ENCODE measurements around the gene OBP2B. TPM values are rescaled to one million over a fixed set of nuclear protein-coding genes. Genes with fewer than 3 reads are reported as not detected.

Gene OBP2B
- polyA plus RNA-seq, 2 of the 4 experiments (the other 2 are of a cell fraction) = not detected

GRCh38 chr9:133164191-133164590 lies 44.9 kb downstream of the OBP2B start:
- H3K4me1 ChIP-seq = peaks cover 44% of the 10 kb centered on the region
- peak overlapping the region; percentile 44 for H3K4me3 ChIP-seq
- no peak for FAIRE-seq
- peak overlapping the region; percentile 75 for H3K4me2 ChIP-seq
- 77% methylated on average over 13 of the region's 13 CpGs for WGBS (ENCODE audit: missing lambda C conversion rate)
- H3K9me3 ChIP-seq = no peaks in the 10 kb centered on the region
- H3K27ac ChIP-seq = peak overlapping the region; percentile 69 to 86
- no peak for ATAC-seq
- ChIA-PET CTCF (interaction anchor here (1.2 kb wide), 1 partner anchor 278 kb away, joined by 3 read pairs; no protein-coding TSS in a partner anchor), POLR2A (no interaction called here)
- TF ChIP-seq ZFP36 (IDR thresholded peaks at IDR 0.05; ENCODE audit: borderline replicate concordance, partially characterized antibody) (no peak), JUNB (IDR thresholded peaks at IDR 0.05) (no peak), ZSCAN20 (CRISPR knock-in tag; IDR thresholded peaks at IDR 0.05) (no peak), SMC3 (IDR thresholded peaks at IDR 0.05) (no peak), CBX8 (IDR thresholded peaks at IDR 0.05) (no peak), FOSB (CRISPR knock-in tag; IDR thresholded peaks at IDR 0.05) (no peak), RARB (CRISPR knock-in tag; IDR thresholded peaks at IDR 0.05) (no peak), ESRRA (IDR thresholded peaks at IDR 0.05; ENCODE audit: borderline replicate concordance, low read length) (no peak), KDM1A (IDR thresholded peaks at IDR 0.05; ENCODE audit: low read depth) (no peak), EHMT2 (IDR thresholded peaks at IDR 0.05; ENCODE audit: low read depth) (no peak), CHD2 (IDR thresholded peaks at IDR 0.05; ENCODE audit: low read length, partially characterized antibody) (no peak)
- TF ChIP-seq, protein P1, sequence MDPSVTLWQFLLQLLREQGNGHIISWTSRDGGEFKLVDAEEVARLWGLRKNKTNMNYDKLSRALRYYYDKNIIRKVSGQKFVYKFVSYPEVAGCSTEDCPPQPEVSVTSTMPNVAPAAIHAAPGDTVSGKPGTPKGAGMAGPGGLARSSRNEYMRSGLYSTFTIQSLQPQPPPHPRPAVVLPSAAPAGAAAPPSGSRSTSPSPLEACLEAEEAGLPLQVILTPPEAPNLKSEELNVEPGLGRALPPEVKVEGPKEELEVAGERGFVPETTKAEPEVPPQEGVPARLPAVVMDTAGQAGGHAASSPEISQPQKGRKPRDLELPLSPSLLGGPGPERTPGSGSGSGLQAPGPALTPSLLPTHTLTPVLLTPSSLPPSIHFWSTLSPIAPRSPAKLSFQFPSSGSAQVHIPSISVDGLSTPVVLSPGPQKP (IDR thresholded peaks at IDR 0.05; ENCODE audit: low read depth, low read length) = no peak
- no peak for DNase-seq (ENCODE audit: low read depth in 1 of 2, low spot score in 1 of 2)

GRCh38 chr9:133163504-133164172 lies 45.4 kb downstream of the OBP2B start, which contains the start of gene GBGT1:
Gene GBGT1, minus strand, starts transcription at chr9:133163914. Its CDS starts 1,502 bp downstream, at chr9:133162412.
- peak within 1 kb of the TSS; percentile 44 for H3K4me3 ChIP-seq
- WGBS (ENCODE audit: missing lambda C conversion rate) = 44% methylated on average over 23 of the region's 56 CpGs
- CTCF ChIA-PET = interaction anchor here (1.2 kb wide), 1 partner anchor 279 kb away, joined by 3 read pairs; no protein-coding TSS in a partner anchor
- POLR2A ChIA-PET = no interaction called here
- TF ChIP-seq POLR2AphosphoS2 (conservative IDR thresholded peaks at IDR 0.05; ENCODE audit: low read length) (no peak), FOXS1 (CRISPR knock-in tag; IDR thresholded peaks at IDR 0.05) (no peak), ZFP36 (IDR thresholded peaks at IDR 0.05; ENCODE audit: borderline replicate concordance, partially characterized antibody) (no peak), NR3C1 (IDR thresholded peaks at IDR 0.05) (no peak), TP53 (CRISPR knock-in tag; IDR thresholded peaks at IDR 0.05) (no peak), ZNF302 (CRISPR knock-in tag; IDR thresholded peaks at IDR 0.05) (no peak), ZC3H11A (IDR thresholded peaks at IDR 0.05) (no peak), HEYL (CRISPR knock-in tag; IDR thresholded peaks at IDR 0.05) (no peak), MAZ (IDR thresholded peaks at IDR 0.05; ENCODE audit: borderline replicate concordance, low read depth, low read length) (no peak), BHLHE40 (IDR thresholded peaks at IDR 0.05; ENCODE audit: low read depth, low read length) (no peak), RFX5 (IDR thresholded peaks at IDR 0.05) (no peak), CHD2 (IDR thresholded peaks at IDR 0.05; ENCODE audit: low read length, partially characterized antibody) (no peak), FOSL2 (IDR thresholded peaks at IDR 0.05) (no peak), FOSL2 (CRISPR knock-in tag; IDR thresholded peaks at IDR 0.05) (no peak), MAFK (IDR thresholded peaks at IDR 0.05; ENCODE audit: partially characterized antibody) (no peak), EP300 (IDR thresholded peaks at IDR 0.05) (no peak), JUN (IDR thresholded peaks at IDR 0.05) (no peak)
- TF ChIP-seq, protein P1 (IDR thresholded peaks at IDR 0.05; ENCODE audit: low read depth, low read length) = no peak
- TF ChIP-seq, protein P2, sequence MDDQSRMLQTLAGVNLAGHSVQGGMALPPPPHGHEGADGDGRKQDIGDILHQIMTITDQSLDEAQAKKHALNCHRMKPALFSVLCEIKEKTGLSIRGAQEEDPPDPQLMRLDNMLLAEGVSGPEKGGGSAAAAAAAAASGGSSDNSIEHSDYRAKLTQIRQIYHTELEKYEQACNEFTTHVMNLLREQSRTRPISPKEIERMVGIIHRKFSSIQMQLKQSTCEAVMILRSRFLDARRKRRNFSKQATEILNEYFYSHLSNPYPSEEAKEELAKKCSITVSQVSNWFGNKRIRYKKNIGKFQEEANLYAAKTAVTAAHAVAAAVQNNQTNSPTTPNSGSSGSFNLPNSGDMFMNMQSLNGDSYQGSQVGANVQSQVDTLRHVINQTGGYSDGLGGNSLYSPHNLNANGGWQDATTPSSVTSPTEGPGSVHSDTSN (IDR thresholded peaks at IDR 0.05) = no peak
- DNase-seq (ENCODE audit: low read depth in 1 of 2, low spot score in 1 of 2) = peak in 1 of 2 experiments; percentile 35
- no peaks in the 10 kb centered on the region for H3K9me3 ChIP-seq
- peak within 1 kb of the TSS; percentile 69 to 86 for H3K27ac ChIP-seq
- FAIRE-seq = no peak
- peak within 1 kb of the TSS; percentile 75 for H3K4me2 ChIP-seq
- ATAC-seq = peak; percentile 19 to 48; a peak in 3 of 6 replicates
- H3K4me1 ChIP-seq = peaks cover 38% of the 10 kb centered on the region
